Fibroblast of skin of back (primary cell): ENCODE data around the gene ASCL5.

Source experiments
- DNase-seq: peaks from one replicate; pipeline ENCODE4 v3.0.0-alpha.2; 2013

The ASCL5 gene

DNA sequence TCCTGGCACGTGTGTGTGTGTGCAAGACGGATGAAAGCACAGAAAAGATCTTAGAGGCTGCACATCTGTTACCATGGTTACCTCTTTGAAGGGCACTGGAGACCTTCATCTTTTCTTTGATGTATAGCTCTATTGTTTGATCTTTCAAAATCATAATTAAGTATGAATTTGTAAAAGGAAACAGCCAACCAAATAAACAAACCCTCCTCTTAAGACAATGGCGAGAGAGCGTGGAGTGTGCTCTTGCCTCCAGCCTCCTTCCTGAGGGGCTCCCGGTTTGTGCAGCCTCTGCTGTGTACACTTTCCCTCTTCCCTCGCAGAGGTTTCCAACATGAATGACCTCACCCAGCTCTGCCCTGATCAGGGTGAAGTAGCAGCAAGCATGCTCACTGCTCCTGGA is 42.7 kb downstream of the ASCL5 start:
- DNase-seq: no peak

DNA sequence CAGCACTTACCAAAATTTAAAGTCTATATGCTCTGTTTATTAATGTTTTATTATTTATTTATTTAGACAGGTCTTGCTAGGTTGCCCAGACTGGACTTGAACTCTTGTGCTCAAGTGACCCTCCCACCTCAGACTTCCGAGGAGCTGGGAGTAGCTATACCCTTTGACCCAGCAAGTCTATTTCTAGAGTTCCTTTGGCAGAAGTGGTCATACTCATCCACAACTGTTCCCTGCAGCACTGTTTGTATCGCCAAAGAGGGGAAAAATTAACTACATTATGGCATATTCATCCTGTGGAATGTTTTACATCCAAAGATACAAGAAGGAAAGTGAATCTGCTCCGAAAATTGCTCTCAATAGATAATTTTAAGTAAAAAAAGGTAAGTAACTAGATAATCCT is 43.2 kb downstream of the ASCL5 start:
- no peak for DNase-seq

DNA sequence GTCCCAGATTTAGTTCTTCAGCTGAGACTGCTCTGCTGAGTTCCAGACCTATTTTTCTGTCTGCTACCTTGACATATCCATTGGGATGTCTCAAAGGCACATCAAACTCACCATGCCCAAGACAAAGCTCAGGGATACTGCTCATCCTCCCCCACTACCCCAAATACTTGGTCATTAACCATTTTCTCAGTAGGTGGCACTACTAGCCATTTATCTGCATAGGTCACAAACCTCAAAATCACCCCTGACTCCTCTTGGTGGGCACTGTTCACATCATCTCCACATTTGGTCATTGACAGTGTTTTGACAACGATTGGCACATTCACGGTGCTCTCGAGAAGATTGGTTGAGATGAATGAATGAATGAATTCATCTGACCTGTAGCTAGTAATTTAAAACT is 46.8 kb downstream of the ASCL5 start:
- no peak for DNase-seq

DNA sequence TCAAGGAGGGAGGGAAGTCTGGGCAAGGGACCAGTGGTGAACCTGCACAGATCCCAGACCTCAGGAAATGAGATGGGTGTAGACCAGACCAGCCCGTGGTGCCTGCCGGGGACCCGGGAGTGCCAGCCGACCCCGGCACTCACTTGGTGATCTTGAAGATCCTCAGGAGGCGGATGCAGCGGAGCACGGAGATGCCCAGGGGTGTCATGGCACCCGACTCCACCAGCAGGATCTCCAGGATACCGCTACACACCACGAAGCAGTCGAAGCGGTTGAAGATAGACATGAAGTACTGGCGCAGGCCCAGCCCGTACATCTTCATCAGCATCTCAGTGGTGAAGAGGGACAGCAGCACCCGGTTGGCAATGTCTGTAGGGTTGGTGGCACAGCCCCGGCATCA is 49.2 kb downstream of the ASCL5 start:
- DNase-seq: no peak

DNA sequence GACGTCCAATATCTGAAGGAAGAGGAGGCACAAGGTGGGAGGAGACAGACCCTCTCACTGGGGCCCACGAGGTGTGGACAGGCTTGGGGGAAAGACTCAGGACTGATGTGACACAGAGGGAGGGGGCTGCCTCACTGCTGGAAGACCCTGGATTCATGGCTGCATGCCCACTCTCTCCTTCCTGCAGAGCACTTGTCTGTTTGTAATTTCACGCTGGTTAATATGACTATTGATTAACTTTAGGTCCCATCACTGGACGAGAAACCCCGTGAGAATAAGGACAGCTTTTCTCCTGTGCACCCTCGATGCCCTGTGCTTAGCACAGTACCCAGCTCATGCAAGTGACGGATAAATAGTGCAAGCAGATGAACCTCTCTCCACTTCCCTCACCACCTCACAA is 49.9 kb downstream of the ASCL5 start:
- DNase-seq: no peak

DNA sequence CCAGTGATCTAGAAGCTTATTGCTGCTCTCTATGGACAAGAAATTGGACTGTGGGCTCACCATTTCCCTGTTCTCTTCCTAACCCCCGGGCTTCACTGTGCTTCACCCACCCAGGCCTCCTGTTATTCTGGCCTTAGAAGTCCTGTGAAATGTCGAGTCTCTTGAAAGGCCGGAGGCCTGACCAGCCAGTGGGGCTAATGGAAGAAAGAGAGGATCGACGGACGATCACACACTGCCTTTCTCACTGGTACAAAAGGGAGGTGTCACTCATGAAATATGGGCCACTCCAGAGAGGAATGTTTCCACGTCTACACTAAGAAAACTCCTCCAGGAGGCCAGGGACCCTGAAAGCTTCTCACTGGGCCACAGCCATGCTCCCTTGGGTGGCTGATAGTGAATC is 50.9 kb downstream of the ASCL5 start:
- DNase-seq: no peak

DNA sequence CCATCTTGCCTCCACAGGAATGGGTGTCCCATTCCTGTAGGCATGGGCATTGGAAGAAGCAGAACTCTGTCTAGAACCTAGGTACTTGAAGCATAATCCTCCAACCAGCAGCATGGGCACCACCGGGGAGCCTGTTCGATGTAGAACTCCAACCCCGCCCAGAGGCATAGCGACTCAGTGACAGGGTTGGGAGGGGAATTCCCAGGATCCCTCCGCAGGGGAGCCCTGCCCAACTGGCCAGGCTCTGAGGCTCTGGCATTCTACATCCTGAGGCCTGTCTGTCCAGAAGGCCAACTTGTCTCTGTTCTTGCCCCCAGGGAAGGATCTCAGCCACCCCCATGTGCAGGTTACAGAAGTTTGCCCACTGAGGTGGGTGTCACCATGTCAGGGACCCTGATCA is 53.0 kb downstream of the ASCL5 start:
- no peak for DNase-seq

DNA sequence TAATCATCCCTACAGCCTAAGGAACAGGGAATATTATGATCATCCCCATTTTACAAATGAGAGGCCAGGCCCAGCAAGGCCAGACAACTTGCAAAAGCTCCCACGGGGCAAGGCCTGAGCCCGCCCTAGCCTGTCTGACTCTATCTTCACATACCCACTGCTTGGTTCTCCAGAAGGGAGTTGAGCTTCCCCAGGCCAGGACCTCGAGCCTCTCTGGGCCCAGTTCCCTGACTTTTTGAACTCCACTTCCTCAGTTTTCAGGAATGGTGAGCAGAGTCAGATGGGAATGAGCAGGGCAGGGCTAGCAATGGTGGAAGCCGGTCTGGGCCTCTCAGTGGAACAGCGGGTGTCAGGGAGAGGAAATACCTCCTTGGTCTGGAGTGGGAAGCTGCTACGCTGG is 54.1 kb downstream of the ASCL5 start:
- no peak for DNase-seq

DNA sequence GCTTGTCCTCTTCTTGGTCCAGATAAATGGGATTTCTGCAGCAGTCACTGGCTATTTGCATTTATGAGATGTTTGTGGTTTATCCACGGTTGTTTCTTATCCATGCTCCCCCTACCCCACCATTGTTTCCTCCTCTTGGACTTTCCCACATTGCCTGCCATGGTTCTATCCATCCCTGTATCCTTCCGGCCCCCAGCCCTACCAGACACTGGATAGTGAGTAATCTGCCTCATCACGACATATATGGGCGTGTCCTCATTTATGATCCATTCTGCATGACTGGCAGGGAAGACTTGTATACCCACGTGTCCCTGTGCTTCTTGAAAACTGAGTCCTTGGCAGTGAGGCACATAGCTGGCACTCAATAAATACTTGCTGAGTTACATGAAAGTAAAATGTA is 54.8 kb downstream of the ASCL5 start:
- DNase-seq: peak; percentile 25

DNA sequence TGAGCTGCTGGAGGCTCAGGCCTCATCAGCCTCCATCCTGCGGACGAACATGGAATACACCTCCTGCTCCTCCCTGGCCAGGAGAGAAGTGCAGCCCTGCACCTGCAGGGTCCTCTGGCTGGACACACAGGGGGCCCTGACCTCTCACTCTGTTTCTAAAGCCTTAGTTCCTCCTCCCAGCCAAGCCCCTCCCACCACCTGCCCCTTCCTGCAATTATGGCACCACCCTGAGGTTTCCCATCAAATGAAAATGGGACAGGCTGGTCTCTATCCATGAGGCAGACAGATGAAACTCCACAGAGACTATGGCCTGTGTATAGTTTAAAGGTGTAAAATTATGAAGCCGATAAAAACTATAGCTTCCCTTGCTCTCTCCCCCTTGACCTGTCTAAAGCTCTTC is 57.3 kb downstream of the ASCL5 start:
- no peak for DNase-seq

DNA sequence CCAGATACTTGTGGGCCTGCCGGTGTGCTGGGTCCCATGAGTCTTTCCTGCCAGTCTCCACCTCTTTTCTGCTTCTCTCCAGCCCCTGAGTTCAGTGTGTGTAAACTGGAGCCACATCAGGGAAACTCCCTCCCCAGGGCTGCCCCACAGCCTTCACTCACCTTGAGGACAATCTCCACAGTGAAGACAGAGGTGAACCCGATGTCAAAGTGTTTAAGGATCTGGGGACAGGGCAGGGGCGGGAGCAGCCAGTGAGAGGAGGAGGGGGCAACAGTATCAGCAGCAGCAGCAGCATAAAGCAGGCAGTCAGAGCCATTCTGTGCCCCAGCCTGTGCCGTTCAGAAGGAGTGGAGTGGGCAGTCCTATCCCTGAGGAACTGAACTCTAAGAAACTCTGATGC is 58.0 kb downstream of the ASCL5 start:
- no peak for DNase-seq

DNA sequence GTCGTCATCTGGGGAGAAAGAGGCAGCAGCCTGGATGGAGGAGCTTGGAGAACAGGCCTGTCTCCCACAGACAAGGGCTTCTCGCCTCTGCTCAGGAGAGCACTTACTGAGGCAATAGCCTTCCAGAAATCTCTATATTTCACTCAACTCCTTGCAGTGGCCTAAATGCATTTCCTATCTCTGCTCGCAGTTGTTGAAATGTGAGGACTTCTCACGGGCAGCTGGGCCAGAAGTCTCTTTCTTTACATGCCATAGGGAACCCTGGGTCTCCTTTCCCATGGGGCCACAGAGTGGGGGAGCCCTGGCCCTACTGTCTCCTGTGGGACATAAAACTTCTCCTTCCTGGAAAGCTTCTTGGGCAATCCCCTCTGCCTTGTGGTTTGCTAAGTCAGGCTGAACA is 60.0 kb downstream of the ASCL5 start:
- no peak for DNase-seq

DNA sequence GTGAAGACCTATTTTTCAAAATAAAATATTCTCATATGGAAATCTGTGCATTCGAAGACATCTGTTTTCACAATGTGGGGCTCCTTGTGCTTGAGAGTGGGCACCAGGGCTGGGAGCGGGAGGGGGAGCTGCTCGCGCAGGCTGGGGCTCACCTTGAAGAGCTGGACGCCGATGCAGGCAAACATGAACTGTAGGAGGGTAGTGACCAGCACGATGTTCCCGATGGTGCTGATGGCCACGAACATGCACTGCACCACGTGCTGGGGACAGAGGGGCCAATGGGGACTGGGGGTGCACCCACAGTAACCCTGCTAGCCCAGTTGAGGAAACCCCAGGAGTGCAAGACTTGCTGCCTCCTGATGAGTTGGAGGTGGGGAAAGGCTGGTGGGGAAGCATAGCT is 61.3 kb downstream of the ASCL5 start:
- no peak for DNase-seq

DNA sequence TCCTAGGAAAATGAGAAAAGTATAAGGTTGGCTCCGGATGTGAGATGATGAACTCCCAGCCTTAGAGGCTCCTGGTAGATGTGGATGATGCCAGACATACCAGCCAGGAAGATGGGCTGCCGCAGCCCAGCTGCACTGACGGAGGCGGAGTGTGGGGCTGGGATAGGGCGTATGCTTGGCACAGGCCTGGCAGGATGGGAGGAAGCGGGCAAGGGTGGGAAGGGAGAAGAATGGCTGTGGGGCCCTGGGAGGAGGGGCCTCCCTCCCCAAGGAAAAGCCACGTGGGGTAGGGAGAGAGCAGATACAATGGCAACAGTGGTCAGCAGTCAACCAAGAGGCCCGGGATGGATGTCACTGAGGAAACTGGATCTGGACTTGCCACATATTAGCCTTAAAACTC is 62.2 kb downstream of the ASCL5 start:
- no peak for DNase-seq
